Liver (tissue), 3 donors: ENCODE results near the gene EHD1.

Experiments used
- CTCF ChIP-seq: fragments of 150-350 bp; IDR thresholded peaks from 2 replicates; pipeline ENCODE4 v1.5.1; 2017; ENCODE audit warnings: improper control_type of control experiment, low read depth, low read length; ENCODE audit not compliant: missing input control
- JUND ChIP-seq, 2 donors: IDR thresholded peaks; 2 replicates each; pipeline ENCODE4 v1.6.1; 2016; ENCODE audit warnings: antibody characterized with exemption in 2 of 2
- donor health status: healthy.
- donor health status: healthy.

DNA sequence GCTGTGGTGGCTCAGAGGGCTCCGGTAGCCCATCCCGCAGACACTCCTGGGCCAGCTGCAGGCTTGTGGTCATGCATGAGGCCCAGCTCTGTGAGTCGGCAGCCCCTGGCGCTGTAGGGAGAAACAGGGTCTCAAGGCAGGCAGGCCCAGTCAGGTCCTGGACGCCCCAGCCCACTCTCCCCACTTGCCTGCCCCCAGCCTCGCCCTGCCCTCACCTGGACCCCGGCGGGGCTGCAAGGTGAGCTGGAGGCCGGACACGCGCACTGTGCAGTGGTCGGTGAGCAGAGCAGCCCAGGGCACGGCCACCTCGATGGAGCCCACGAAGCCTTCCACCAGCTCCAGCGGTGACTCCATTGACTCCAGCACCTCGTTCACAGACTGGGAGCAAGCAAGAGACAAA lies 35.7 kb upstream of the EHD1 start:
- TF ChIP-seq CTCF (no peak), JUND (IDR thresholded peaks at IDR 0.05) (no peak)
